GM18505 (cell line): Measurements from ENCODE around the gene ST6GALNAC3.
"Not testable (repeated sequence)": the region's sequence is repeated elsewhere in the genome, so short reads cannot be mapped to it uniquely, and the experiment has no call there.

Experiments used
- ATAC-seq: cut with Tn5 transposase; IDR thresholded peaks from one replicate; pipeline ENCODE4 v1.9.1; 2021; ENCODE audit not compliant: unreplicated experiment
- POLR2A ChIP-seq: IDR thresholded peaks from 4 replicates; pipeline ENCODE4 v1.6.1; 2011; ENCODE audit warnings: borderline replicate concordance; ENCODE audit not compliant: insufficient read depth, insufficient read length; ENCODE audit errors: extremely low read depth

Gene ST6GALNAC3

GRCh38 chr1:76640723-76641122 is 566.2 kb downstream of the ST6GALNAC3 start:
- no peak for ATAC-seq
- TF ChIP-seq POLR2A: no peak

- no peak for TF ChIP-seq POLR2A
- no peak for ATAC-seq
These were observed 569.6 kb downstream of the ST6GALNAC3 start for GRCh38 chr1:76644139-76644538.

- ATAC-seq: not testable (repeated sequence)
These were observed 578.3 kb downstream of the ST6GALNAC3 start for GRCh38 chr1:76652860-76653259.

- ATAC-seq: no peak
- TF ChIP-seq POLR2A: no peak
These were observed 583.1 kb downstream of the ST6GALNAC3 start for GRCh38 chr1:76657623-76658022.

- no peak for TF ChIP-seq POLR2A
- ATAC-seq: no peak
These were observed 584.8 kb downstream of the ST6GALNAC3 start for GRCh38 chr1:76659171-76659940.

GRCh38 chr1:76661531-76661930 is 587.0 kb downstream of the ST6GALNAC3 start:
- TF ChIP-seq POLR2A: no peak
- no peak for ATAC-seq

GRCh38 chr1:76666499-76666898 is 592.0 kb downstream of the ST6GALNAC3 start:
- no peak for TF ChIP-seq POLR2A

GRCh38 chr1:76668046-76668445 is 593.5 kb downstream of the ST6GALNAC3 start:
- ATAC-seq: peak; percentile 95
- no peak for TF ChIP-seq POLR2A

More at GRCh38 chr1:76666499-76666898, 592.0 kb downstream of the ST6GALNAC3 start:
- ATAC-seq: no peak

- no peak for ATAC-seq
- no peak for TF ChIP-seq POLR2A
These were observed 594.6 kb downstream of the ST6GALNAC3 start for GRCh38 chr1:76669131-76669530.

GRCh38 chr1:76669624-76670315 is 595.2 kb downstream of the ST6GALNAC3 start:
- no peak for ATAC-seq

GRCh38 chr1:76674689-76675210 is 600.2 kb downstream of the ST6GALNAC3 start:
- no peak for TF ChIP-seq POLR2A
- no peak for ATAC-seq

More at GRCh38 chr1:76669624-76670315, 595.2 kb downstream of the ST6GALNAC3 start:
- TF ChIP-seq POLR2A: no peak

GRCh38 chr1:76677416-76678405 is 603.2 kb downstream of the ST6GALNAC3 start:
- no peak for TF ChIP-seq POLR2A
- no peak for ATAC-seq
